COR-L47 (cell line): Measurements from ENCODE around the gene COL19A1.

ENCODE experiments used
- DNase-seq: peaks from one replicate; lab custom pipeline; 2025; lab: John Stamatoyannopoulos, UW

The COL19A1 gene

DNA sequence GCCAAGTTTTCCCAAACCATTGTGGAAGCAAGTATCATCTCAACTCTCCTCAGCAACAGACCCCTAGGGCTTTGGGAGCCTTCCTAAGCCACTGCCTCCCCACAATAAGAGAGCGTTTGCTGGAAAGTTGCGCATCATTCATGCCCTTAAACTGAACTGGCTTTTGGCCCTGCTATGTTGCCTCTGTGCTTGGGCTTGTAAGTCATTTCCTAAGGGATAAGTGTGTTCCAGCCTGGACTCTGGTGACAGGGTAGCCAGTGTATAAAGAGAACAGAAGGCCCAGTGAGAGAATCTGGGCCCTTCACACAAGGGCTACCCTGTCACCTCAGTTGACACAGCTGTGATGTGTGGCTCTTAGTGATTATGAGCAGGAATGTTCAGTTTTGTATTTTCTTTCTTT, 358.7 kb downstream of the COL19A1 start:
- DNase-seq = no peak

DNA sequence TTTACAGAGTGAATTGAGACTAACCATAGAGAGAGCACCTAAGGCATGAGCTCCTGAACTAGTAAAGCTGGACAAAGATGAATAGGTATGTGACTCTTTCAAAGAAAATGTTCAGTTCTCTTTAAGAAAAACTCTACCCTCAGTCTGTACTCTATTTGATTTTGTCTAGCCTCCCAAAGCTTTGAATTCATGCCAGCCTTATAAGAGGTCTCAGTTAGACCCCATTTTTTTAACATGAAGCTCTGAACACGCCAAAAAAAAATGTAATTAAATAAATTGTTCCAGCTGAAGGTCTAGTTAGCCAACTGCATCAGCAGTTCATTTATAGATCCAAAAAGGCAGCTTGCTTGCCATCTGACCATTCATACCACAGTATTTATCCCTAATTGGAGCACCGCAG, 365.0 kb downstream of the COL19A1 start:
- DNase-seq = no peak

- DNase-seq = no peak
Observed at GRCh38 chr6:70234561-70235236, 368.3 kb downstream of the COL19A1 start.

DNA sequence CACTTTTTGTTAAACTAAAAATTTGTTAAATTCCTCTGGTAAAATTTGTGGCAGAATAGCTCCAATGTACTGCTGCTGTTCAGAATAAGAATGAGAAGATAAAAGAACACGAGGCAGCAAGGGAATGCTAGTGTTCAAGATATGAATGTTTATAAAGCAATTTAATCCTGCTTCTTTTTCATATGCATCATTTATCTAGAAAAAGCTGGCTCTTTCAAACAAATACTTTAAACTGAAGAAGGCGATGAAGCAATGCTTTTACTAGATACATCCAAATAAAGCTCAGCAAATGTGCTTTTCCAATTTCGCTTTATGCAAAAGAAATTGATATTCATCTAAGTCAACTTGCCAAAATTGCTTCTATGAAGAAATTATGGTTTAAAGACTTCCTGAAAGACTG, 370.0 kb downstream of the COL19A1 start:
- no peak for DNase-seq

DNA sequence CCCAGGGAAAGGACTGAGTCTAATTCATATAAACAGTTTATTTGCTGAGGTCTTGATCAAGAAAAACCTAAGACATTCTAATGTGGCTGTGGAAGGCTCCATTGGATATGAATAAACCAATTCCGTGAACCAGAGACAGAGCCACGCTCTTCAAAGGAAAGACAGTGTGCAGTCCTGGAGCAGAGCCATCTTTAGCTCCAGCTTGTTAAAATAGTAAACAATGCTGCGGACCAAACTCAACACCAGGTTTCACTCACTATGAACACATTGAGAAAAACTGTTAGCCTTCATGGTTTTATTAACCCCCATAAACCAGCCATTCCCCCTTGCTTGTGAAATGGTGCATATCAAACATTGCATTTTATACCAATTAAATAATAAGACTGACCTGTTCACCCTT, 374.7 kb downstream of the COL19A1 start:
- DNase-seq = no peak

DNA sequence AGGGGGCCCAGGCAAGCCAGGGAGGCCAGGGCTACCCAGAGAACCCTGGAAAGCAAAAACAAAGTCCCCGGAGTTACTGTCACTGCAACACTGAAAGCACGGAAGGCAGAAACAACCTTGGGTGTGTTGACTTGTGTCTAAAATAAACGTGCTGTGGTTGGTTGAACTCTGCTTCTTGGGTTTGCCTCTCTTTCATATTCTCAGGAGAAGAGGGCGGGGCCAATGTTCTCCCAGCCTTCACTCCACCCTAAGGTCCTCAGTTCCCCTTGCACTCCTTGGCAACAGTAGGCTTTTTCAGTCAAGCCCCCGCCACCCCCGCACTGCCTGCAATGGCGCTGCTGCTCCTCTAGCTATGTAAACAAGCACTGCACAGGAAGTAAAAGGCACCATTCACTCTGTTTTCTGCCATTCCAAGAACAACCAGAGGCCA, 375.6 kb downstream of the COL19A1 start:
- no peak for DNase-seq

- no peak for DNase-seq
Observed at GRCh38 chr6:70246118-70246517, 379.8 kb downstream of the COL19A1 start.

GRCh38 chr6:70252604-70253003, 386.2 kb downstream of the COL19A1 start:
- no peak for DNase-seq

DNA sequence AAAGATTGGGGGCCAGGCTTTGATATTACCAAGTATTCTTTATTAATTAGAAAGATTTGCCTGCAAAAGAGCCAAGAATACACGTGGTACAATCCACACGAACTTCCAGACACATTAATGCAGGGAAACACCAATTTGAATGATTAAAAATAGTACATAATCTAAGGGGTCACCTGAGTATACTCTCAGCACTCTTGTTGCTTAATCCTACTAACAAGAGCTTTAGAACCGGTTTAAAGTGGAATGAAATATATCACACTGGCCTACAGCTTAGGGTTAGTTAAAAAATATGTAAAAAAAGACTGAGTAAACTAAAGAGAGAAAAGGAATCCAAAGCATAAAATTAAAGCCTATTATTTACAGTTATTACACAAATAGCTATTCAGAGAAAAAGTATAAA, 387.6 kb downstream of the COL19A1 start:
- DNase-seq = no peak

DNA sequence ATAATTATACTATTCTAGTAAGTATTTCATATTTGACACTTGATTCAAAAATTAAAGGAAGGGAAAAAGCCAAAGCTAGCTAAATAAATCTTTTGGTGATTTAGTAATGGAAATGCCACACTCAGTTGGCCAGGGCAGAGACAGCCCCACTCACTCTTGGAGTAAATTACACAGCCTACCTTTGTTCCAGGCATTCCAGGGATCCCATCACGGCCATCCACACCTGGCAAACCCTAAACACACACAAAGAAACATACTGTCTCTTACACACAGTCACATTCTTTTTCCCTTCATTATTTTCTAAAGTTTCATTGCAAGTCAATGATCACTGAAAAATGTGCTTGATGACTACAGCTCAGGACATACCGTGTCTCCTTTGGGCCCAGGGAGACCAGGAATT, 388.4 kb downstream of the COL19A1 start:
- no peak for DNase-seq

DNA sequence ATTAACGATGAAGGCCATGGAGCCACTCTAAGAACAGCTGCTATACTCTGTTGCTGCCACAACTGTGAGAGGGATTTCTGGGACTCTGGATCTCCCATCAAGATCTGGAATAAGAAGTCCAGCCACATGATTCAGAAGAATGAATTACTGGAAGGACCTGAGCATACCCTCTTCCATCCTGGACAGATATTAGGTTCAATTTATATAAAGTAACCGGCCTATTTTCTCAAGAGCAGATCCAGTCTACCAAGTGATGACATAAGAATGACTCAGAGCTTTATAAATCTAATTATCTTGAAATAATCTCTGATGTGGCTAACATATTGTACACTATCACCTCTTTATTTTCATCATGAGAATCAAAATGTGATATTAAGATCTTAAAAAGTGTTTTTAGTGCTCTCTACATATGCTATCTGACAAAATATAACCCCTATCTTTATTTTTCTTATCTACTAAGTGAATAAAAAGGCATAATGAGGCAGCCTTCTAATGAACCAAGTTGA, 391.5 kb downstream of the COL19A1 start:
- DNase-seq = no peak

- no peak for DNase-seq
Observed at GRCh38 chr6:70258483-70258882, 392.1 kb downstream of the COL19A1 start.
